Suprapubic skin (tissue), 3 donors: ENCODE measurements around the gene PRLR.

Source experiments
- EP300 ChIP-seq: sonication (generic); formaldehyde crosslinking; IDR thresholded peaks from one replicate; pipeline ENCODE4 v1.6.1; 2017; ENCODE audit warnings: antibody characterized with exemption
- POLR2A ChIP-seq, 2 donors: fragments of 450-650 bp; IDR thresholded peaks; one replicate each; pipeline ENCODE4 v1.6.1; 2017; ENCODE audit warnings: antibody characterized with exemption in 2 of 2, mild to moderate bottlenecking in 2 of 2, moderate library complexity in 2 of 2
- TF ChIP-seq, protein P1 (sequence below), 2 donors: fragments of 200-600 bp in 1 of 2; fragments of 450-650 bp in 1 of 2; sonication (generic) in 1 of 2; IDR thresholded peaks; one replicate each; pipeline ENCODE4 v1.5.1; 2016 to 2019; ENCODE audit warnings: antibody characterized with exemption in 2 of 2, mild to moderate bottlenecking in 1 of 2, moderate library complexity in 1 of 2

GRCh38 chr5:35158622-35159369, 71.5 kb downstream of the PRLR start:
- no peak for TF ChIP-seq POLR2A (IDR thresholded peaks at IDR 0.05)
- TF ChIP-seq, protein P1, sequence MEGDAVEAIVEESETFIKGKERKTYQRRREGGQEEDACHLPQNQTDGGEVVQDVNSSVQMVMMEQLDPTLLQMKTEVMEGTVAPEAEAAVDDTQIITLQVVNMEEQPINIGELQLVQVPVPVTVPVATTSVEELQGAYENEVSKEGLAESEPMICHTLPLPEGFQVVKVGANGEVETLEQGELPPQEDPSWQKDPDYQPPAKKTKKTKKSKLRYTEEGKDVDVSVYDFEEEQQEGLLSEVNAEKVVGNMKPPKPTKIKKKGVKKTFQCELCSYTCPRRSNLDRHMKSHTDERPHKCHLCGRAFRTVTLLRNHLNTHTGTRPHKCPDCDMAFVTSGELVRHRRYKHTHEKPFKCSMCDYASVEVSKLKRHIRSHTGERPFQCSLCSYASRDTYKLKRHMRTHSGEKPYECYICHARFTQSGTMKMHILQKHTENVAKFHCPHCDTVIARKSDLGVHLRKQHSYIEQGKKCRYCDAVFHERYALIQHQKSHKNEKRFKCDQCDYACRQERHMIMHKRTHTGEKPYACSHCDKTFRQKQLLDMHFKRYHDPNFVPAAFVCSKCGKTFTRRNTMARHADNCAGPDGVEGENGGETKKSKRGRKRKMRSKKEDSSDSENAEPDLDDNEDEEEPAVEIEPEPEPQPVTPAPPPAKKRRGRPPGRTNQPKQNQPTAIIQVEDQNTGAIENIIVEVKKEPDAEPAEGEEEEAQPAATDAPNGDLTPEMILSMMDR (IDR thresholded peaks at IDR 0.05) = no peak
- TF ChIP-seq EP300 = no peak
